OCI-M1 (cell line): ENCODE data around the gene CFAP73.

Source experiments
- DNase-seq: peaks from one replicate; lab custom pipeline; 2025; lab: John Stamatoyannopoulos, UW

The CFAP73 gene

DNA sequence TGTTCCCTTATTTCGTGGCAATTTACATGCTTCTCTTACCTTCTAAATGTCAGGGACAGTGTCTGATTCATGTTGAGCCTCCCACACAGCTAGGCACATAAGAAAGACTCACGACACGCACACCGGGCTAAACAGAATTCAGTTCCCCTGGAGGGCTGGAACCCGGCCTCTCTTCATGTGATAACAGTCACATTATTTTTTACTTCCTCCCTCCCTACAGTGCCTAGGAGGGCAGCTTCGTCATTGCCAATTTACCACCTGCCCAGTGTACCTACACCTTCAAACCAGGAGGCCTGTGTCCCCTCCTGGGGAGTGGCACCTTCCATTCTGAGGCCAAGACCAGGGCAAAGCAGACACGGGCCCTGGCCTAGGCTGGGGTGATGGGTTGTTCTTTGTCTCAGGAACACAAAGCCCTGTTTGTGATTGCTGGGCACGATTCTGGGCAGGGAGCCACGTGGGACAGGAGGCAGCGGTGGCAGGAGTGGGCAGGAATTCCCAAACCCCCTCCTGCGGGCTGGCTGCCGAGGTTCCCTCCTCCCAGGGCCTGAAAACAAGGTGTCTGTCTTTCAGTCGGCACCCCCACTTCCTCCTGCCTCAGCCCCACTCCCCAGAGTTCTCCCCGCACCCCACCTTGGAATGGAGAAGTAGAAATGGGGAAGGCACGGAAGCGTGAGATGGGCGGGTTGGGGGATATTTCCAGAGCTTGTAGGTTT is 7.2 kb upstream of the CFAP73 start:
- DNase-seq: no peak

DNA sequence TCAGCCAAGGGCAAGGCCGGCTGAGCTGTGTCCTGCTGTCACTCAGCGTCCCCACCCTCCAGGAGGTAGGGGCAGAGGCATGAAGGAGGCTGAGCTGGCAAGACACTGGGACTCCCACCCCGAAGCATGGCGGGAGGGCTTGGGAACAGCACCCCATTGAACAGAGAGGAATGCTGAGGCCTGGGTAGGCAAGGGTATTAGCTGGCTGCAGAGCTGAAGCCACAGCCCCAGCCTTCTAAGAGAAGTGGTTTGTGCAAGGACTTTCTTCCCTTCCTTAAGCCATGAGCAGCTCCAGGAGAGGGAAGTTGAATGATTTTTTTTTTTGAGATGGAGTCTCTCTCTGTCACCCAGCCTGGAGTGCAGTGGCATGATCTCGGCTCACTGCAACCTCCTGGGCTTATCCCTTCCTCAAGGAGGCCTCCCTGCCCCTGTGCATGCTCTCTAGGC is 6.6 kb upstream of the CFAP73 start:
- DNase-seq: peak; percentile 20

DNA sequence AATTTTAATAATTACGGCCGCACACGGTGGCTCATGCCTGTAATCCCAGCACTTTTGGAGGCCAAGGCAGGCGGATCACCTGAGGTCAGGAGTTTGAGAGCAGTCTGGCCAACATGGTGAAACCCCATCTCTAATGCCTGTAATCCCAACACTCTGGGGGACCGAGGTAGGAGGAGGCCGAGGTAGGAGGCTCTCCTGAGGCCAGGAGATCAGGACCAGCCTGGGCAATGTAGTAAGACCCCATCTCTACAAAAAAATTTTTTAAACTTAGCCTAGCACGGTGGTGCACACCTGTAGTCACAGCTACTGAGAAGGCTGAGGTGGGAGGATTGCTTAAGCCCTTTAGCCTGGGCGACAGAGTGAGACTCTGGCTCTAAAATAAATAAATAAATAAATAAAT is 5.6 kb upstream of the CFAP73 start:
- no peak for DNase-seq

DNA sequence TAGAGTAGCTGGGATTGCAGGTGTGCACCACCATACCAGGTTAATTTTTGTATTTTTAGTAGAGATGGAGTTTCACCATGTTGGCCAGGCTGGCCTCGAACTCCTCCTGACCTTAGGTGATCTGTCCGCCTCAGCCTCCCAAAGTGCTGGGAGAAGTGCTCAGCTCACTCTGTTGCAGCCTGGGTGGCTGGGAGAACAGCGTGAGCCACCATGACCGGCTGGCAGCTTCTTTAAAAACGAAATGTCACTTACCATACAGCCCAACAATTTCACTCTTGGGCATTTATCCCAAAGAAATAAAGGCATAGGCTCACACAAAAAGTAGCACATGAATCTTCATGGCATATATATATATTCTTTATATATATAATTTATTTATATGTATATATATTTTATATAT is 4.7 kb upstream of the CFAP73 start:
- no peak for DNase-seq

DNA sequence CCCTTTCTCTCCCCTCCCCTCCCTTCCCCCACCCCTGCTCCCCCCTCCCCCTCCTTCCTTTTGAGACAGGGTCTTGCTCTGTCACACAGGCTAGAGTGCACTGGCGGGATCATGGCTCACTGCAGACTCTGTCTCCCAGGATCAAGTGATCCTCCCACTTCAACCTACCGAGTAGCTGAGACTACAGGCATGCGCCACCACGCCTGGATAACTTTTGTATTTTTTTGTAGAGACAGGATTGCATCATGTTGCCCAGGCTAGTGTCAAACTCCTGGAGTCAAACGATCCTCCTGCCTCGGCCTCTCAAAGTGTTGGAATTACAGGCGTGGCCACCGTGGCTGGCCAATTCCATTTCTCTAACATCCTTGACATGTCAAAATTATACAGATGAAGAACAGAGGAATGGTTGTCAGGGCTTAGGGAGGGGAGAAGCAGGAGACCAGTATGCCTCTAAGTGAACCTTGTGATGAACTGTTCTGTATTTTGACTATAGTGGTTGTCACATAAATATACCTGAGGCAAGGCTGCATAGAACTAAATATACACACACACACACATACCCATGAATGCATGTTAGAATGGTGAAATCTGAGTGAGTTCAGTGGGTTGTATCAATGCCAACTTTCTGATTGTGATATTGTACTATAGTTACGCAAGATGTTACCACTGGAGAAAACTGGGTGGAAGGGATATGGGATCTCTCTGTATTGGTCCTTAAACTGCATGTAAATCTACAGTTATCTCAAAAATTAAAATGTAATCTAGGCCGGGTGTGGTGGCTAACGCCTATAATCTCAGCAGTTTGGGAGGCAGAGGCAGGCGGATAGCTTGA is 3.6 kb upstream of the CFAP73 start:
- DNase-seq: no peak

DNA sequence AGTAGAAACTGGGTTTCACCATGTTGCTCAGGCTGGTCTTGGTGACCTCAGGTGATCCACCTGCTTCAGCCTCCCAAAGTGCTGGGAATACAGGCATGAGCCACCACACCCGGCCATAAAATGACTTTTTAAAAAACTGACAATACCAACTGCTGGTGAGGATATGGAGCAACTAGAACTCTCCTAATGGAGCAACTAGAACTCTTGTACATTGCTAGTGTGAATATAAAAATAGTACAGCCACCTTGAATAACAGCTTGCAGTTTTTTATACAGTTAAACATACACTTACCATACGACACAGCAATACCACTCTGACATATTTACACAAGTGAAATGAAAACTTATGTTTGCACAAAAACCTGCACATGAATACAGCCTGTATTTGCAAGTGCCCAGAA is 2.5 kb upstream of the CFAP73 start:
- DNase-seq: no peak

DNA sequence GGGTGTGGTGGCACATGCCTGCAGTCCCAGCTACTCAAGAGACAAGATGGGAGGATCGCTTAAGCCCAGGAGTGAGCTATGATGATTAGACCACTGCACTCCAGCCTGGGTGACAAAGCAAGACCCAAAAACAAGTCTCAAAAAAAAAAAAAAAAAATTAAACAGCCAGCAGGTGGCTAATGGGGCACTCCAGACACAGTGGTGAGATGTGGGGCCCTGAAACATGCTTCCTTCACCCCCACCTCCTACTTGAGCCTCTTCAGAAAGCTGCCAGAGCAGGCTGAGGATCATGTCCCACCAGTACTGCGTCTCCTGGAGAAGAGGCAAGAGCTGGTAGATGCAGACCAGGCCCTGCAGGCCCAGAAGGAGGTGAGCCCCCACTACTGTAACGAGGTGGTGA is 2.1 kb downstream of the CFAP73 start:
- no peak for DNase-seq

DNA sequence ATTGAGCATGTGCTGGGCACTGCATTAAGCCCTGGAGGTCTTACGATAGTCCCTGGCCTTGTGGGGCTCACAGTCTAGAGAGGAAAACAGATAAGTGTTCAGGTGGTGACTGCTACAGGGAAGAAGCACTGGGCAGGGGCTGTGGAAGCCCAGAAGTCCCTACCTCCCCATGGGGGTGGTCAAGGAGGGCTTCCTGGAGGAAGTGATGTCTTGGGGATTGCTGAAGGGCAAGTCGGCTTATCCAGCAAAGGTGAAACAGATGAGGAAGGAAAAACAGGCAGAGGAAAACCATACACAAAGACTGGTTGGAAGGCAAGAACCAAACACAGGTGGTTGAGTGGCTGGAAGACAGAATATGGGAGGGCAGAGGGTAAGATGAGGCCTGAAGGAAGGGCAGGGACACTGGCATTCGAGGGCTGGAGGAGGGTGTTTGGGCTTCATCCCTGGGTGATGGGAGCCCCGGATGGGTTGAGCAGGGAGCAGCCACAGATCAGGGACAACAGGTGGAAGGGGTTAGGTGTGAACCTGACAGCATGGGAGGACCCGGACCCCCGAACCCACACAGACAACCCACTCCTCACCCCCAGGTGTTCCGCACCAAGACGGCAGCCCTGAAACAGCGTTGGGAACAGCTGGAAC is 2.8 kb downstream of the CFAP73 start:
- no peak for DNase-seq

DNA sequence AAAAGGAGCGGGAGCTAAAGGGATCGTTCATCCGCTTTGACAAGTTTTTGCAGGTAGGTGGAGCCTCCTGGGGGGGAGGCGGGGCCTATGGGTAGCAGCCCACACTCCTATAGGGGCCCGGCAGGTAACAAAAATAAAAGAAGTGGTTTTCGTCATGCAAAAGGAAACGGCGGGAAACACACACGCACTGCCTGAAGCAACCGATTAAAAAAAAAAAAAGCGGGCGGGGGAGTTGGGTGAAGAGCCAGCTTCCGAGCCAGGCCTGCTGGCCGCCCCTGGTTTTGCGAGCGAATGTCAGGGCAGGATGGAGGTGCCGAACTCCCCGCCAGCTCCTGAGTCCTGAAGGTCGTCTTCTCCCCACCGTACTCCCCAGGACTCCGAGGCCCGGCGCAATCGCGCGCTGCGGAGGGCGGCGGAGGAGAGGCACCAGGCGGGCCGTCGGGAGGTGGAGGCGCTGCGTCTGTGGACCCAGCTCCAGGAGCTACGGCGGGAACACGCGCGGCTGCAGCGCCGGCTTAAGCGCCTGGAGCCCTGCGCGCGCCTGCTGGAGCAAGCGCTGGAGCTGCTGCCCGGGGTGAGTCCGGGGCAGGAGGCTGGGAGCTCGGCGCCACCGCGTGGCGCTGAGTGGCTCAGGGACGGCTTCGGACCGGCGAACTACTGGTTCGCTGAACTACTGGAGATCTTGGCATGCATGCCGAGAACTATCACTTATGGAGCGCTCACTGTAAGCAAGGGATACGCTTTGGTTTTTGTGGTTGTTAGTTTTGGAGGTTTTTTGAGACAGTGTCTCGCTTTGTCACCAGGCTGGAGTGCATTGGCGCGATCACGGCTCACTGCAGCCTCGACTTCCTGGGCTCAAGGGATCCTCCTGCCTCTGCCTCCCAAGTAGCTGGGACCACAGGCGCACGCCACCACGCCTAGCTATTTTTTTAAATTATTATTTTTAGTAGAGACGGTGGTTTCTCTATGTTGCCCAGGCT is 3.6 kb downstream of the CFAP73 start:
- peak; percentile 90 for DNase-seq

DNA sequence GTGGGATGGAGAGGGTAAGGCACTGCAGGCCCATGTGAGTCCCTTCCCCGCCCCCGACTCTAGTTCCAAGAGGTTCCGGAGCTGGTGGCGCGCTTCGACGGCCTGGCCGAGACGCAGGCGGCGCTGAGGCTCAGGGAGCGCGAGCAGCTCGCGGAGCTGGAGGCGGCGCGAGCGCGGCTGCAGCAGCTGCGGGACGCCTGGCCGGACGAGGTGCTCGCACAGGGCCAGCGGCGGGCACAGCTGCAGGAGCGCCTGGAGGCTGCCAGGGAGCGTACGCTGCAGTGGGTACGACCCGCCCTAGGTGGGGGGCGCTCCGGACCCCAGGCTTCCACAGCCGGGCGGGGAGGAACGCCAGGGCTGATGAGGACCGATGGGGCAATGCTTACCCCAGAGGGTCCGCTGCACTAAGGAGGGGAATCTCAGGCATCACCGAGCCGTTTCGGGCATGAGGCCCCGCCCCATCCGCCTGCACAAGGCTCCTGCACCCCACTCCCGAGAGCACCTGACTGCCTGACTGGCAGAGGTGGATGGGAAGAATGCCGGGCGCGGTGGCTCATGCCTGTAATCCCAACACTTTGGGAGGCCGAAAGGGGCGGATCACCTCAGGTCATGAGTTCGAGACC is 4.9 kb downstream of the CFAP73 start:
- no peak for DNase-seq

DNA sequence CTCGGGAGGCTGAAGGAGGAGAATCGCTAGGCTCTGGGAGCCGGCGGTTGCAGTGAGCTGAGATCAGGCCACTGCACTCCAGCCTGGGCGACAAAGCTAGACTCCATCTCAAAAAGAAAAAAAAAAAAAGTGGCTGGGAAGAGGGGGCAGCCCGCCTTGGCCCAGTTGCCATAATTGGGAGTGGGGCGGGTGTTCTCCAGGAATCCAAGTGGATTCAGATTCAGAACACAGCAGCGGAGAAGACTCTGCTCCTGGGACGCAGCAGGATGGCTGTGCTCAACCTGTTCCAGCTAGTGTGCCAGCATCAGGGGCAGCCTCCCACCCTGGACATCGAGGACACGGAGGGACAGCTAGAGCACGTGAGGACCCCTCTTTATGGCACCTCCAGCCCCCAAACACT is 5.5 kb downstream of the CFAP73 start:
- DNase-seq: no peak

DNA sequence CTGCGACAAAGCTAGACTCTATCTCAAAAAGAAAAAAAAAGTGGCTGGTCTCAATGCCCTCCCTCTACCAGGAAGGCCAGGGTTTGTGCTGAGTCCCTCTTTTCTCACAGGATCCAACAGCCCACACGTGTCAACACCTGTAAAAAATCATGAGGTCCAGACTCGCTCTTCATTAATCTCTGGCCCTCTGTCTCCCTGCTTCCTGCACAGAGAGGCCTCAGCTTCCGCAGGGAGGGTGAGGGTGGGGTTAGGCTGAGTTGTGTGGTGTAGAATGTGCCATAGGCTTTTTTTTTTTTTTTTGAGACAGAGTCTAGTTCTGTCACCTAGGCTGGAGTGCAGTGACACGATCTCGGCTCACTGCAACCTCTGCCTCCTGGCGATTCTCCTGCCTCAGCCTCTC is 6.1 kb downstream of the CFAP73 start:
- DNase-seq: no peak

DNA sequence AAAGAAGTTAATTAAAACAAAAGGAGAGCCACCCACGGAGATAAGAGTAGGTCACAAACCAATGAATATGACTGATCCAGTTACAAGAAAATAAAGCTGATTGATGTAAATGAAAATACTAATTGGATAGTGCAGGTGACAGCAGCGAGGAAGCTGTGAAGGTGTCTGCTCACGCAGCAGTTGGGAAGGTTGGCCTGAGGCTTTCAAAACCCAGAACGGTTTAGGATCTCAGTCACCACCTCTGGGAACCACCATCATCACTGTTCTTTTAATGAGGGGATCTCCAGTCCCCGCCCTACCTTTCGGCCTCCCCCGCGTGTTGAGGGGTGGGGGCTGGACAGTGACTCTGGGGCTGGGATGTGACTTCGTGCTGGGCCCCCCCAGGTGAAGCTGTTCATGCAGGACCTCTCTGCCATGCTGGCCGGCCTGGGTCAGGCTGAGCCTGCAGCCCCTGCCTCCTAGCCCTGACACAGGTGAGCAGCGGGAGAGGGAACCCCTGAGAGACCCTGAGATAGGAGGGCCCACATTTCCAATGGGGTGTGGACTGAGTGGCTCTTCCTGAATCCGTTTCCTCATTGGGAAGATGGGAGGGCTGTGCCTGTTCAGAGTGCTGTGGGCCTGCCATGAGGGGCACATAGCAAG is 7.8 kb downstream of the CFAP73 start:
- no peak for DNase-seq

DNA sequence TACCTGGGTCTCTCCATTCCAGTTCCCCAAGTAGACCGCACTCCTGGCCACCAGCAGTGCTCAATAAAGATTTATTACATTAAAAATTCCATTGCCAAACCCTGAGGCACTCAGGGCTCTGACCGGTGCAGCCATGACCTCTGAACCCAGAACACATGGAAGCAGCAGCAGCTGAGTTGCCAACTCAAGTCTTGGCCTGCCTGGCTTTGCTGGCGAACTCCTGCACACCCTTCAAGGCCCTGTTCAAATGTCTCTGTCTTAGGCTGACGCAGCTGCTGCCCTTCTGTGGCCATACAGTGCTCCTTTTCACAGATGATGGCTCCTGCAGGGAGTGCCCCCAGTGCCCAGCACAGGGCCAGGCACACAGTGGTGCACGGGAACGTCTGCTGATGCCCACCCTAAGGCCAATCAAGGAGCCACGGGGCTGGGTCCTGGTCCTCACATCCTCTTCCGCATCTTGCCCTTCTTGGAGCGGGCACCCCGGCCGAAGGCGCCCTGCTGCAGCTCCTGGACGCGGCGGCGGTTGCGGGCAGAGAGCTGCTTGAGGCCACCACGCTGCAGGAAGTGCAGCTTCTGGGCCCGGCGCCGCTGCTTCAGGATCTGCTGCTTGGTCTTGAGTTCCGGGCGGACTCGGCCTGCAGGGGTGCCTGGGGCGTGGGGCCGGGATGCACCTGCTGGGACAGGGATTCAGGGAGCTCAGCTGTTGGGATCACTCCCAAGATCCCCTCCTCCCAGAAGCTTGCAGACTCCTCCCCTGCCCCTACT is 9.1 kb downstream of the CFAP73 start:
- no peak for DNase-seq

DNA sequence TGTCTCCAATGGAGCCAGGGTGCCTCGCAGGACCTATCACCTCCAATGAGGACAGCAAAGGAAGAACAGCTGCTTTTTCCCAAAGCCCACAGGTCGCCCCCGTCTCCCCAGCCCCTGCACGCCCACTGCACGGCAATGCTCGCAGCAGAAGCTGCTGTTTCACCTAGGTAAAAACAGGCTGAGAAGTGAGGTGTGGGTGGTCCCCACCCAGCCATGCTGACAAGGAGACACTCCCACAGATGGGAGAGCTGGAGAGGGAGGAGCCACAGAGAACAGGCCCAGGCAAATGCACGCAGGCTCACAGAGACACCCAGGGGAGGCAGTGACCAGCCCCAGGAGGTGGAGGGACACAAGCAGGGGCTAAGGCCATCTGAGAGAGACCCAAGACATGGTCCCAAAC is 10.4 kb downstream of the CFAP73 start:
- DNase-seq: no peak

DNA sequence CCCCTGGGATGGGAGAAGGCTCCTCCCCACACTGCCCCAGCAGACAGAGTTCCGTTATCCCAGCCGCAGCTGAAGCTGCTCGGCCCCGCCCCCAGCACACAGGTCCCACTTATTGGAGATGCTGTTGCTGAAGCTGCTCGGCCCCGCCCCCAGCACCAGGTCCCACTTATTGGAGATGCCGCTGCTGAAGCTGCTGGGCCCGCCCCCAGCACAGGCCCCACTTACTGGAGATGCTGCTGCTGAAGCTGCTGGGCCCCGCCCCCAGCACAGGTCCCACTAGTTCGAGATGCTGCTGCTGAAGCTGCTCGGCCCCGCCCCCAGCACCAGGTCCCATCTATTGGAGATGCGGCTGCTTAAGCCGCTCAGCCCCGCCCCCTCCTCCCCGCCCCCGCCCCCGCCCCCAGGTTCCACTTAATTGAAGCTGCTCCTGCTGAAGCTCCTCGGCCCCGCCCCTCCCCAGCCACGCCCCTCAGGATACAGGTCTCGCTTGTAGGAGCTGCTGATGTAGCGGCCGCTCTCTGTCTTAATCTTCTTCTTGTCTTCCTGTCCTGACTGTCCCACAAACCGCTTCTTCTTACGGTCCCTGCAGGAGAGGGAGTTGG is 12.0 kb downstream of the CFAP73 start:
- no peak for DNase-seq

DNA sequence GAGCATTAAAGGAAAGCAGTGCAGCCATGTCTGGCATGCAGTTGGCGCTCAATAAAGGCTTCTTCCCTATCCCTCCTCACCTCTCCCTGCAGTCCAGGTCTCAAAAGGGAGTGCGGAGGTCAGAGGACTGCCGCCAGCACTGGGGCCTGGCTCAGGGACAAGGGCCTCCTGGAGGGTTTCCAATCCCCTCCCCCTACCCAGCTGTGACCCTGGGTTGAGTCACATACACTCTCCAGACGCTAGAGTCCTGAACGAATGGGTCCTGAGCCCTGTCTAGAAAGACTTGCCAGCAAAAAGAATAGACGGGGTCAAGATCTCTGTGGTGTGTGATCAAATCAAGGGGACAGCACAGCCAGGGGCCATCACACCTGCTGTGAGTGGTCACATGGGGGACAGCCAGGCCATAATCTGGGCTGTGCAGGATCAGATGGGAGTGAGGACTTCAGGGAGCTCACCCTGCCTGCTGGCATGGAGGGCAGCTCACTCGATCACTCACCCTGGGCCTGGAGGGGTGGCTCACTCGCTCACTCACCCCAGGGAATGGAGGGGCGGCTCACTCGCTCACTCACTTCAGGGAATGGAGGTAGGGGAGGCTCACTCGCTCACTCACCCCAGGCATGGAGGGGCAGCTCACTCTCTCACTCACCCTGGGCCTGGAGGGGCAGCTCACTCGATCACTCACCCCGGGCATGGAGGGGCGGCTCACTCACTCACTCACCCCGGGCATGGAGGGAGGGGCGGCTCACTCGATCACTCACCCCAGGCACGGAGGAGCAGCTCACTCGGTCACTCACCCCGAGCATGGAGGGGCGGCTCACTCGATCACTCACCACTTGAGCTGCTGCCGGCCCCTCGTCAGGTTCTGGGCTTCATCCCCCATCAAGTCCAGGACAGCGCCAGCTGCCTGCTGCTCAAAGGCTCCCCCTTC is 12.8 kb downstream of the CFAP73 start:
- DNase-seq: no peak

DNA sequence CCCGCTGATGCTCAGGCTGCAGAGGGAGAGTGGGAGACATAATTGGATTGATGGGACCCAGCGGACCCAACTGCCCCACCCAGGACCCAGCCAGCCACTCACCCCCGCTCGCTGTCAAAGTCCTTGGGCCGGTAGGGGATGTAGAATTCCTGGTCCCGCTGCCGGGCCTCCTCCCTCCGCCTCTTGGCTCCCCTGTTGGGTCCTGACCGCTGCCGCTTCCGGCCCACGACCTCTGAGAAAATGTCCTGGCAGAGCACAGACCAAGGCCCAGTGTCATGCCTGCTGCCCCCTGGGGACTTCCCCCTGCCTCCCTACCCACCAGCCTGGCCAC is 13.5 kb downstream of the CFAP73 start:
- DNase-seq: no peak

DNA sequence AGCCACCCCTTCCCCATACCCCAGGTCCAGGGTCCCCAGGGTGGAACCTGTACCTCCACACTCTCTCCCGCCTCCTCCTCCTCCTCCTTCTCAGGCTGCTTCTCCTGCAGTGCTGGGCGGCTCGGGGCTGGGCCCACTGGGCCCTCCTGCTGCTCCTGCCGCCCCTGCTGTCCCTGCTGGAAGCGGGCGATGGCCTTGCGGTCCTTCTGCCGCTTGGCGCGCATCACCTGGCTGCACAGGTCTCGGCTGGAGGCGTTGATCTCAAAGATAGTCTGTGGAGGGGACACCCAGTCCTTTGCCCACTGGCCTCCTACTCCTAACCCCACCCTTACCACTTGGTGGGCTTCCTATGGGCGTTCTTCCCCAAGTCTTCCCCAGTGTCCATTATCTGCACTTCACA is 14.5 kb downstream of the CFAP73 start:
- DNase-seq: no peak
